Bronchial epithelial cell (primary cell): ENCODE data around the gene ATF7. TPM values are rescaled to one million over a fixed set of nuclear protein-coding genes. Genes with fewer than 3 reads are reported as not detected.

ENCODE experiments used
- DNase-seq: peaks from one replicate; pipeline ENCODE4 v3.0.0-alpha.2; 2010; ENCODE audit warnings: low read depth
- FAIRE-seq: peaks from 2 replicates; lab custom pipeline; 2011; peaks lifted over from hg19 to GRCh38; lab: Jason Lieb, UNC
- H3K27me3 ChIP-seq: 2 replicates; pipeline ENCODE4 v1.5.1; 2011; ENCODE audit warnings: low read length; ENCODE audit not compliant: control insufficient read depth, insufficient read depth
- H3K36me3 ChIP-seq: 2 replicates; pipeline ENCODE4 v1.5.1; 2011; ENCODE audit warnings: low read length; ENCODE audit not compliant: control insufficient read depth, insufficient read depth
- H3K4me3 ChIP-seq: 2 replicates; pipeline ENCODE4 v1.5.1; 2011; ENCODE audit warnings: mild to moderate bottlenecking, low read depth, low read length, control low read depth
- CTCF ChIP-seq: IDR thresholded peaks from 2 replicates; pipeline ENCODE4 v1.5.1; 2011; ENCODE audit warnings: mild to moderate bottlenecking, moderate library complexity, low read length, control low read depth, inconsistent platforms; ENCODE audit not compliant: insufficient read depth, severe bottlenecking
- total RNA-seq: library from RNA; depleted of rRNA; stranded (reverse); fragments of >200 nt; gene quantifications from 2 replicates; pipeline ENCODE4 v1.2.1, GENCODE V29; 2014

ATF7 gene
- total RNA-seq, 1 donor from 2014 or later = 5.3 TPM

- TF ChIP-seq CTCF = no peak
- Histone ChIP-seq H3K4me3 (no peak overlapping the region), H3K36me3 (peaks cover 23% of the 10 kb centered on the region), H3K27me3 (no peaks in the 10 kb centered on the region)
- DNase-seq (no peak), FAIRE-seq (no peak)
Measured at GRCh38 chr12:53536962-53537361, 89.2 kb downstream of the ATF7 start.

GRCh38 chr12:53533471-53533870, 92.7 kb downstream of the ATF7 start:
- FAIRE-seq = no peak
- no peak for DNase-seq
- peaks cover 25% of the 10 kb centered on the region for H3K36me3 ChIP-seq

GRCh38 chr12:53532524-53533445, 93.4 kb downstream of the ATF7 start:
- H3K36me3 ChIP-seq = peaks cover 25% of the 10 kb centered on the region
- no peak overlapping the region for H3K4me3 ChIP-seq
- H3K27me3 ChIP-seq = no peaks in the 10 kb centered on the region
- DNase-seq = no peak
- FAIRE-seq = no peak
- TF ChIP-seq CTCF = no peak

More at GRCh38 chr12:53533471-53533870, 92.7 kb downstream of the ATF7 start:
- TF ChIP-seq CTCF = no peak
- Histone ChIP-seq H3K27me3 (no peaks in the 10 kb centered on the region), H3K4me3 (no peak overlapping the region)

GRCh38 chr12:53532021-53532420, 94.2 kb downstream of the ATF7 start:
- Histone ChIP-seq H3K4me3 (no peak overlapping the region), H3K27me3 (no peaks in the 10 kb centered on the region), H3K36me3 (peaks cover 27% of the 10 kb centered on the region)
- FAIRE-seq = no peak
- no peak for TF ChIP-seq CTCF
- DNase-seq = no peak

GRCh38 chr12:53530920-53531319, 95.3 kb downstream of the ATF7 start:
- DNase-seq (peak; percentile 76), FAIRE-seq (no peak)
- TF ChIP-seq CTCF = no peak
- no peak overlapping the region for H3K4me3 ChIP-seq
- H3K36me3 ChIP-seq = peaks cover 24% of the 10 kb centered on the region
- H3K27me3 ChIP-seq = no peaks in the 10 kb centered on the region

GRCh38 chr12:53530061-53530460, 96.1 kb downstream of the ATF7 start:
- Histone ChIP-seq H3K4me3 (no peak overlapping the region), H3K27me3 (no peaks in the 10 kb centered on the region), H3K36me3 (peaks cover 23% of the 10 kb centered on the region)
- DNase-seq = no peak
- TF ChIP-seq CTCF = no peak
- FAIRE-seq = no peak
